ENCODE data around the gene ABCA3. TPM values are rescaled to one million over a fixed set of nuclear protein-coding genes. Genes with fewer than 3 reads are reported as not detected.
"Not testable (repeated sequence)": the region's sequence is repeated elsewhere in the genome, so short reads cannot be mapped to it uniquely, and the experiment has no call there.

The ABCA3 gene
- total RNA-seq, 2 donors from 2014 or later, result 8.2 to 24.7 TPM

DNA sequence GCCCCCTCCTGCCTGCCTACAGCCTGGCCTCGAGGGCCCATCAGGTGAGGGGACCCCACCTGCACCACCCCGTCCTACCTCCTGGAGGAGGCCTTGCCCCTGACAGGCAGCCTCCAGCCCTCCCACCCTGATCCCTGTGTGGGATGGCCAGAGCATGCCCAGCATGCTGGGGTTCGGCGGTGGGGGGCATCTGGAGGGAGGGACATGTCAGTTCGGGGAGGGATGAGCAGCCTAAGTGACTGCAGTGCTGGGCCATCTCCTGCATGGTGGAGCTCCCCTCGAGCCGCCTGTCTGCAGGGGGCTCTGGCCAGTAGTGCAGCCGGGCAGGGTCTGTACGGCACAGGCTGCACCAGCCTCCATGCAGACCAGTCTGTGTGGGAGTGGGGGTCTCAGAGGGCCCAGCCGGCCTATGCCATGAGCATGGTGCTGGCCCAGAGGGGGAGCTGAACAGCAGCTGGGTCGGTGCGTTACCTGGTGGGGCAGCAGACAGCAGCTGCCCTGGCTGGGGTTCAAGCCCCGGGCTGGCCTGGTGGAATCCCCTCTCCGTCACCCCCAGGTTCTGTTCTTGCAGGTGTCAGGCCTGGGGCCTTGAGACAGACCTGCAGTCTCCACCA lies 68.6 kb downstream of the ABCA3 start:
- peaks cover 4% of the 10 kb centered on the region for H3K4me1 ChIP-seq (replicated peaks)
- H3K27ac ChIP-seq, result no peak overlapping the region
- DNase-seq (ENCODE audit: low spot score), result no peak
- no peaks in the 10 kb centered on the region for H3K27me3 ChIP-seq (replicated peaks; ENCODE audit: insufficient read depth)
- H3K9me3 ChIP-seq, result no peaks in the 10 kb centered on the region
- H3K36me3 ChIP-seq, result no peaks in the 10 kb centered on the region
- WGBS, result 67% methylated on average over 3 of the region's 14 CpGs
- no peak for TF ChIP-seq POLR2AphosphoS5 (IDR thresholded peaks at IDR 0.05)
- no peak for TF ChIP-seq POLR2A (IDR thresholded peaks at IDR 0.05)
- TF ChIP-seq, protein P1, sequence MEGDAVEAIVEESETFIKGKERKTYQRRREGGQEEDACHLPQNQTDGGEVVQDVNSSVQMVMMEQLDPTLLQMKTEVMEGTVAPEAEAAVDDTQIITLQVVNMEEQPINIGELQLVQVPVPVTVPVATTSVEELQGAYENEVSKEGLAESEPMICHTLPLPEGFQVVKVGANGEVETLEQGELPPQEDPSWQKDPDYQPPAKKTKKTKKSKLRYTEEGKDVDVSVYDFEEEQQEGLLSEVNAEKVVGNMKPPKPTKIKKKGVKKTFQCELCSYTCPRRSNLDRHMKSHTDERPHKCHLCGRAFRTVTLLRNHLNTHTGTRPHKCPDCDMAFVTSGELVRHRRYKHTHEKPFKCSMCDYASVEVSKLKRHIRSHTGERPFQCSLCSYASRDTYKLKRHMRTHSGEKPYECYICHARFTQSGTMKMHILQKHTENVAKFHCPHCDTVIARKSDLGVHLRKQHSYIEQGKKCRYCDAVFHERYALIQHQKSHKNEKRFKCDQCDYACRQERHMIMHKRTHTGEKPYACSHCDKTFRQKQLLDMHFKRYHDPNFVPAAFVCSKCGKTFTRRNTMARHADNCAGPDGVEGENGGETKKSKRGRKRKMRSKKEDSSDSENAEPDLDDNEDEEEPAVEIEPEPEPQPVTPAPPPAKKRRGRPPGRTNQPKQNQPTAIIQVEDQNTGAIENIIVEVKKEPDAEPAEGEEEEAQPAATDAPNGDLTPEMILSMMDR (IDR thresholded peaks at IDR 0.05), result no peak
- H3K4me3 ChIP-seq, result no peak overlapping the region
- intact Hi-C loops (cut with DNase I), result no loop called here

DNA sequence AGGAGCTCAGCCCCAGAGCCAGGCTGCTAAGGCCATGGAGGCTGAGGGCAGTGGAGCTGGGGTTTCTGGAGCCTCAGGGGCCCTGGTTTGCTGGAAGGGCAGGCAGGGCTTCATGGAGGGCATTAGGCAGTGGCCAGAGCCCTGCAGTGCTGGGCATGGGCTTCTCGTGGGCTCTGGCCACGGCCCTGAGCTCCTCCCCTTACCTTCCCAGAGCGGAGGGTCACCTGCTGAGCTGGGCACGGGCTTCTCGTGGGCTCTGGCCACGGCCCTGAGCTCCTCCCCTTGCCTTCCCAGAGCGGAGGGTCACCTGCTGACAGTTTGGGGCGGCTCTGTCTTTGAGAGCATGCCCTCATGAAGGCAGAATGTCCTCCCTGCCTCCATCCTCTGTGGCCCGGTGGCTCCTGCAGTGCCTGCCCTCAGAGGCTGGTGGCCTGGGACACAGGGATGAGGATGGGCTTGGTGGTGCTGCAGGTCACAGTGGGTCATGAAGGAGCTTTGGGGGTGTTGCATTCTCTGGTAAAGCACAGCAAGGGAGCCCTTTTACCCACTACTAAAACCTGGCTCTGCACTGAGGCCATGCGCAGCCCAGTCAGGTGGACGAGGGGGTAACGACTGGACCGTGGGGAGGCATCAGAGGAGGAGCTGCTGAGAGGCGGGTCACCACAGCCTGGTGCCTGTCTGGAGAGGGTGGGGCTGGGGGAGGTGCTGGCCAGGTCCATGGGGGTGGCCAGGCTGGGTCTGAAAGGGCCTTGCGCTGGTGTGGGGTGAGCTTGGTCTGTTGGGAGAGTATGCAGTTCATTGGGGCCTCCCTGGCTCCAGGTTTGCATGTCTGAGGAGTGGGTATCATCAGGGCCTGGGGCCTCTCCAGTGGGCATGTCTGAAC lies 69.7 kb downstream of the ABCA3 start:
- intact Hi-C loops (cut with DNase I), result no loop called here

DNA sequence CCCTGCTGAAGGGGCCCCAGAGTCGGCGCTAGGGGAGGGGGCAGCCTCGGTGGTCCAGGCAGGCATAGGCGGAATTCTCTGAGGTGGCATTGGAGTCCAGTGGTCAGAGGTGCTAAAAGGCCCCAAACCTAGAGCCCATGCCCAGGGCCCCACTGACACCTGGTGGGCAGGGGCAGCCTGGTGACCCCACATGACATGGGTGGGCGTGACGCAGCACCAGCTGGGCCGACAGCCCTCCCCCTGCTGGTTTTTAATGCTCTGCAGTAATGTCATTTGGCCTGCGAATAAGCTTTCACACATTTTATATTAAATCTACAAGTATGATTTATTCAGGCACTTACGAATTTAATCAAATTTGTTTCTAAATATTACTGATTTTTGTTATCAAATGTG lies 70.5 kb downstream of the ABCA3 start:
- no peak overlapping the region for H3K4me3 ChIP-seq
- TF ChIP-seq POLR2A (IDR thresholded peaks at IDR 0.05) (no peak), POLR2AphosphoS5 (IDR thresholded peaks at IDR 0.05) (no peak)
- TF ChIP-seq, protein P1 (IDR thresholded peaks at IDR 0.05), result no peak
- no peak overlapping the region for H3K27ac ChIP-seq
- H3K4me1 ChIP-seq (replicated peaks), result peaks cover 4% of the 10 kb centered on the region
- no peaks in the 10 kb centered on the region for H3K27me3 ChIP-seq (replicated peaks; ENCODE audit: insufficient read depth)
- H3K9me3 ChIP-seq, result no peaks in the 10 kb centered on the region
- WGBS, result 90% methylated on average over 9 of the region's 9 CpGs
- no peak for DNase-seq (ENCODE audit: low spot score)
- intact Hi-C loops (cut with DNase I), result no loop called here
- no peaks in the 10 kb centered on the region for H3K36me3 ChIP-seq

More for the DNA sequence above, 69.7 kb downstream of the ABCA3 start:
- no peaks in the 10 kb centered on the region for H3K27me3 ChIP-seq (replicated peaks; ENCODE audit: insufficient read depth)
- H3K4me3 ChIP-seq, result no peak overlapping the region
- H3K9me3 ChIP-seq, result no peaks in the 10 kb centered on the region
- no peak overlapping the region for H3K27ac ChIP-seq
- no peak for DNase-seq (ENCODE audit: low spot score)
- H3K36me3 ChIP-seq, result no peaks in the 10 kb centered on the region
- TF ChIP-seq POLR2A (IDR thresholded peaks at IDR 0.05), result no peak
- TF ChIP-seq, protein P1 (IDR thresholded peaks at IDR 0.05), result no peak
- TF ChIP-seq POLR2AphosphoS5 (IDR thresholded peaks at IDR 0.05), result no peak
- 76% methylated on average over 15 of the region's 15 CpGs for WGBS
- H3K4me1 ChIP-seq (replicated peaks), result peaks cover 4% of the 10 kb centered on the region

DNA sequence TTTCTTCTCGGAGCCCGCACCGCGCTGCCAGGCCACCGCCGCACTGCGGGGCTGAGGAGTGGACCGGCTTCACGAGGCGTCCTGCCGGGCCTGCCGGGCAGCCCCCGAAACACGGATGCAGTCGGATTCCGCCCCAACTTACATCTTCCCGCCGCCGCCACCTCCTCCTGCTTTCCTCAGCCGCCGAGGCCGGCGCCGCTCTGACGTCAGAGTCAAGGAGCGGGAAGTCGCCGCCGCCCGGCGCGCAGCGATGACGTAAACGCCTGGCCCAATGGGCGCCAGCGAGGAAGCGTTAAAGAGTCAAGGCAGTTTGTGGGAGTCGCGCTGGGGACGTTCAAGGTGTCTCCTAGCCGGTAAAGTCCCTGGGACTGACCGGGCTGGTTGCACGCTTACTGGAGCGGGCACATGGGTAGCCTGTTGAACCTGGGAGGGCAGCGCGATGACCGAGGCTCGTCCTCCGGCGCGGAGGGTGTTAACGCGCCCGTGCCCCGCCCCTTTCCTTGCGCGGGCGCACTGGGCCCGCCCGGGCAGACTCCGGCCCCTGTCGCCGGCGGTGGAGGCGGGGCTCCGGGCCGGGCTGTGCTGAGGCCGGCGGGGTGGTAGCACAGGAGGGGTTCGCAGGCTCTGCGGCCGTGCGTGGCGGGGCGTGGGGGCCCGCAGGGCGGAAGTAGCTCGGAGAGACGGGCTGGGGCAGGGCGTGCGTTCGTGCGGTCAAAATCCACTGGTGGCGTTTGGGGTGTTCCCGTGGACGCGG lies 72.4 kb downstream of the ABCA3 start, which contains the start of gene RNPS1:
TSS of gene RNPS1 (minus strand) at position 214 of the 754 bp plus-strand sequence. CDS start 3,483 bp downstream, outside the sequence.
- Histone ChIP-seq H3K4me1 (replicated peaks) (peaks cover 7% of the 10 kb centered on the region), H3K9me3 (no peaks in the 10 kb centered on the region), H3K27ac (peak within 1 kb of the TSS; percentile 95 to 97), H3K27me3 (replicated peaks; ENCODE audit: insufficient read depth) (no peaks in the 10 kb centered on the region), H3K36me3 (no peaks in the 10 kb centered on the region), H3K4me3 (peak within 1 kb of the TSS; percentile 56 to 68)
- peak; percentile 94 for DNase-seq (ENCODE audit: low spot score)
- under 1% methylated on average over 75 of the region's 88 CpGs for WGBS
- intact Hi-C loops (cut with DNase I), result loop anchor here (5.0 kb wide), 1 partner anchor 234 kb away; no protein-coding TSS in a partner anchor
- TF ChIP-seq POLR2AphosphoS5 (IDR thresholded peaks at IDR 0.05) (peak; percentile 97), POLR2A (IDR thresholded peaks at IDR 0.05) (peak; percentile 91)
- TF ChIP-seq, protein P1 (IDR thresholded peaks at IDR 0.05), result peak in 2 of 4 experiments; percentile 30 to 35

DNA sequence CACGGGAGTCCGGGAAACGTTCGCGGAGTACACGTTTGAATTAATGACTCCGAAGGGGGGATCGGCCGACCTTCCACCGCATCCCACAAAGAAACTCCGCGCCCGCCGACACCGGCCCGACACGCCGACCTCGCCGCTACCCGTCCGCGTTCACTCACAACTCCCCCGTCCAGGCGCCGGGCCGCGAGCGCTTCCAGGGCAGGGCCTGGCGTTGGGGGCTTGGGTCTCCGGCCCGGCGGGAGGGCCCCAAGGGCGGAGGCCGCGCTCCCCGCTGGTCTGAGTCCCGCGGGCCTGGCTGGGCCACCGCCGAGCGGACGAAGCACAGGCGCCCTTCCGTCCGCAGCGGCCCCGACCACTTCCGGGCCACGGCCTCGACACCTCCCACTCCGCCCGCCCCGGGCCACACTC lies 73.0 kb downstream of the ABCA3 start:
- H3K4me3 ChIP-seq, result peak overlapping the region; percentile 56 to 68
- H3K4me1 ChIP-seq (replicated peaks); H3K9me3 ChIP-seq; H3K36me3 ChIP-seq; H3K27me3 ChIP-seq (replicated peaks; ENCODE audit: insufficient read depth); DNase-seq (ENCODE audit: low spot score): not testable (repeated sequence)
- peak overlapping the region; percentile 95 to 97 for H3K27ac ChIP-seq
- WGBS, result under 1% methylated on average over 52 of the region's 54 CpGs
- intact Hi-C loops (cut with DNase I), result loop anchor here (5.0 kb wide), 1 partner anchor 235 kb away; no protein-coding TSS in a partner anchor

DNA sequence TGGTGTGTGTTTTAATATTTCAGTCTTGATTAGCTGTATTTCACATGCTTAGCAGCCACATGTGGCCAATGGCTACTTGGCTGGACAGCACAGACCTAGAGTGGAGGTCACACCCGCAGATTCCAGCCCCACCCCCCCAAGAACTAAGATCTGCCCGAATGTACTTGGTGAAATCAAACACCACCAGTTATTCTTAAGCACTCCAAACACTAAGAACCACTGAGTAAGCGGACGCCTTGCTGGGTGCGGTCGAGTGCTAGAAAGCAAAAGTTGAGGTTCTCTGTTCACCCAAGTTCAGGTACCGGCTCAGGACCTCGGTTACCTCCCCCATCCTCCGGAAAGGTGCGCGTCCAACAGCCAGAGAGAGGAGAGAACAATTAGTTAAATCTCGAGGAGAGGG lies 73.6 kb downstream of the ABCA3 start:
- H3K9me3 ChIP-seq; H3K36me3 ChIP-seq; H3K27me3 ChIP-seq (replicated peaks; ENCODE audit: insufficient read depth); H3K4me1 ChIP-seq (replicated peaks); DNase-seq (ENCODE audit: low spot score): not testable (repeated sequence)
- H3K4me3 ChIP-seq, result peak overlapping the region; percentile 56 to 68
- 4% methylated on average over 12 of the region's 12 CpGs for WGBS
- intact Hi-C loops (cut with DNase I), result loop anchor here (5.0 kb wide), 1 partner anchor 235 kb away; no protein-coding TSS in a partner anchor
- H3K27ac ChIP-seq, result peak overlapping the region in 1 of 2 donors; percentile 97

DNA sequence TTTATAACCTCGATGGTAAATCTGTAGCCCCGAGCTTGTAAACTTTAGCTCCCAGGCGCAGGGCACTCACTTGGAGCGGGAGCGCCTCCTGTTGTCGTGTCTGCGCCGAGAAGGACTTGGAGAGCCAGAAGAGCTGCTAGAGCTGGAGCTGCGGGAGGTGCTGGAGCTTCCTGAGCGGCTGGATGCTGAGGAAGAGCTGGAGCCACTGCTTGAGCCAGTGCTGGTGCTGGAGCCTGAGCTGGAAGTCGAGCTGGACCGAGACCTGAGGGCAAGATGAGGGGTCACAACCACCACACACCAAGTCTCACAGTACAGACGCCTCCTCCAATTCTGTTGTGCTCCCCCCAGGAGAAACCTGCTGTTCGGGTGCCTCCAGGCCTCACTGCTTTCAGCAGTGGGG lies 77.5 kb downstream of the ABCA3 start:
- H3K4me1 ChIP-seq (replicated peaks); intact Hi-C loops (cut with DNase I); H3K27me3 ChIP-seq (replicated peaks; ENCODE audit: insufficient read depth); H3K36me3 ChIP-seq; H3K9me3 ChIP-seq; H3K4me3 ChIP-seq; DNase-seq (ENCODE audit: low spot score): not testable (repeated sequence)
- WGBS, result 83% methylated on average over 12 of the region's 14 CpGs
- peak overlapping the region in 1 of 2 donors; percentile 35 for H3K27ac ChIP-seq

Measured in prostate gland (tissue), 2 donors.